GM23338 (cell line): ENCODE data around the gene LRCH4.

Source experiments
- CREB1 ChIP-seq: fragments of 250-450 bp; sonication (Bioruptor Pico); IDR thresholded peaks from 2 replicates; pipeline ENCODE4 v1.5.0; 2020; ENCODE audit warnings: low read depth, mild to moderate bottlenecking, moderate library complexity
- CTCF ChIP-seq, 2 experiments: fragments of 200-600 bp in 1 of 2; sonication (generic) in 1 of 2; conservative IDR thresholded peaks; 2 replicates each; pipeline versions ENCODE4 v1.5.1 to v1.6.1; 2016 to 2017; ENCODE audit warnings: antibody characterized with exemption in 2 of 2, low read depth in 2 of 2, mild to moderate bottlenecking in 2 of 2, moderate library complexity in 1 of 2
- REST ChIP-seq: IDR thresholded peaks from one replicate; pipeline ENCODE4 v1.6.1; 2018; ENCODE audit warnings: antibody characterized with exemption; ENCODE audit not compliant: unreplicated experiment

GRCh38 chr7:100538654-100539435 lies 47.1 kb downstream of the LRCH4 start, which contains the start of gene AGFG2:
- TF ChIP-seq CTCF (conservative IDR thresholded peaks at IDR 0.05; ENCODE audit: low read depth in 2 of 2) (no peak), REST (no peak), CREB1 (CRISPR knock-in tag) (peak; percentile 85)
